HG03460 (cell line): ENCODE results near the gene PGAM2.
A peak's percentile ranks its signal among the peaks of the same experiment; 100 is the strongest.

ENCODE experiments used
- ATAC-seq: cut with Tn5 transposase; IDR thresholded peaks from one replicate; pipeline ENCODE4 v1.9.1; 2021; ENCODE audit not compliant: unreplicated experiment

The PGAM2 gene

DNA sequence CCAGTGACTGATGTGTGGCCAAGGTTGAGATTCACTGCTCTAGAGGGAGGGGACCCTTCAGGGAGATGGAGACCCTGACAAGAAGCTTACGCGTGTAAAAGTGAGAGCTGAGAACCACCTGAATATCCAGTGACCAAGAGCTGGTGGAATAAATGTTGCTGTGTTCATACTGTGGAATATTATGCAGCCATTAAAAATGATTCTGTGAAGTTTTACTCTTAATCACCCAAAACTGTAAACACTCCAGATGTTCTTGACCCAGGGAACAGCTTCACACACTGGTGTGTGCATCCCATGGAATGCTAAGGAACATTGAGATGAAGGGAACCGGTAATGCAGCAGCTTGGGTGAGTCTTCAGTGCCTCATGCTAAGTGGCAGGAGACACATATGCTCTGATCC, 21.3 kb upstream of the PGAM2 start:
- ATAC-seq, result no peak

DNA sequence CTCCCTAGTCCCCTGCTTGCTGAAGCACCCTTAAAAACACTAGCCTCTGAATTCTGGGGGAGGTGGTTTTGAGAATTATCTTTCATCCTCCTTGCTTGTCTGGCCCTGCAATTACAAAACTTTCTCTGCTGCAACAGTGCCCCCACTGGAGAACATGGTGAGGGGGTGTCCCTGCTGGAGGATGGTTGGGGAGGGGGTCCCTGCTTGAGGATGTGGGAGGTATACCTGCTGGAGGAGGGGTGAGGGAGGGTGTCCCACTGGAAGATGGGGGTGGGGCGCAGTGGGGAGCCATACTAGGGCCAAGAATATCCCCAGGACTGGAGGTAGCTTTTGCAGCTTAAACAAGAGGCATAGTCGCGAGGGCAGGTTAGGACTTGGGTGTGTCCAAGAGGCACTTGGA, 20.2 kb upstream of the PGAM2 start:
- no peak for ATAC-seq

DNA sequence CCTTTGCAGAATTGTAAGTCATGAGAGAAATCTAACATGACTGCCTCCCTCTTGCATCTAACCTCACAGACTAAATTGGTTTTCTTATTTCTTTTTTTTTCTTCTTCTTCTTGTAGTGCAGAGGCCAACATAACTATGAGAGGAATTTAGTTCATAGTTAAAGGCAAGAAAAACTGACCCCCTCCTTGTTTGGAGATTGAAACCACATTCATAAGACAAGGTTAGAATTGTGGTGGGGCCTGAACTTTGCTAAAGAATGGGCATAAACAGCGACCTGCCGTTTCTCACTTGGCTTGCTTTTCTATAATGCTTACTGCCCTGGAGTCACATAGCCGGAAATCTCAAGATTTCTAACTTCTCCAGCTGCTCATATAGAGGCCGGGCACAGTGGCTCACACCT, 19.3 kb upstream of the PGAM2 start:
- ATAC-seq, result no peak

DNA sequence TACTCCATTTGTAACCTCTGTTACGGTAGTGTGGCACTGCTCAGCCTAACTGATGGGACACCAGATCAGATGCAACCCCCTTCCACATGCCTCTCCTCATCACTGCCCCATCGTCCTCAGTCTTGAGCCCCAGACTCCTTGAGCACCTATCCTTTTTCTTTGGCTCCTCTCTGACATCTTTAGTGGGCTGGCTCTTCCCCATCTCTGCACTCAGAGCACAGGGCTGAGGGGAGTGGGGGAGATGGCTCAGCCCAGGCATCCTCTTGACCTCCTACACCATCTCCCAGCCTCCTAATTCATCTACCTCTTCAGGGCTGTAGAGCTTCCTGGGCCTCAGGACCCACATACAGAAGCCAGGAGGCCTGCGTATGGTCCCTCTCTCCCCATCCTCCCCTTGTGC, 18.4 kb upstream of the PGAM2 start:
- no peak for ATAC-seq

DNA sequence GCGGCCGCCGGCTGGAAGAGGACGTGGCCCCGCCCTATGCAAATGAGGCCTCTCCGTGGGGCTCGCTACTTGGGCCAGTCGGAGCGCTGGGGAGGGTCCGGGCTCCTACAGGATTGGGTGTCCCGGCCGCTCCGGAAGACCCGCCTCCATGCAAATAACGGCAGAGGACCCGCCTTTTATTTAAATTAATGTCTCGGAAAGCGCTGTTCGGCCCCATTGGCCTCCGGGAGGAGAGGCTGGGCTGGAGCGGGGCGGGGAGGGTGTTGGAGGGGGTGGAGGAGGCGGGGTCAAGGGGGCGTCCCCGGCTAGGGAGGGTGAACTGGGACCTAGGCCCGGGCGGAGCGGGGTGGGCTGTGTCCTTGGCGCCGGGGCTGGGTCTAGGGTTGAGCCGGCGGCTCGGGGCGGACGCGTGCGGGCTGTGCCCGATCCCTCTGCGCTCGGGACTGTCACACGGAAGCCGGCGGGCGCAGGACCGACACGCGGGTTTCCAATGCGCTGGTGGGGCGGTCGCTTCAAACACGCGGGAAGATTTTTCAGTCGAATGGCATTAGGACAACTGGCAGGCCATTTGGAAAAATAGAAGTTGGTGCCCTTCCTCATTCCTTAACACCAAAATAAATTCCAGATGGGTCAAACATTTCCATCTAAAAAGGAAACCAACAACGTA, 17.3 kb upstream of the PGAM2 start:
- peak; percentile 89 for ATAC-seq

DNA sequence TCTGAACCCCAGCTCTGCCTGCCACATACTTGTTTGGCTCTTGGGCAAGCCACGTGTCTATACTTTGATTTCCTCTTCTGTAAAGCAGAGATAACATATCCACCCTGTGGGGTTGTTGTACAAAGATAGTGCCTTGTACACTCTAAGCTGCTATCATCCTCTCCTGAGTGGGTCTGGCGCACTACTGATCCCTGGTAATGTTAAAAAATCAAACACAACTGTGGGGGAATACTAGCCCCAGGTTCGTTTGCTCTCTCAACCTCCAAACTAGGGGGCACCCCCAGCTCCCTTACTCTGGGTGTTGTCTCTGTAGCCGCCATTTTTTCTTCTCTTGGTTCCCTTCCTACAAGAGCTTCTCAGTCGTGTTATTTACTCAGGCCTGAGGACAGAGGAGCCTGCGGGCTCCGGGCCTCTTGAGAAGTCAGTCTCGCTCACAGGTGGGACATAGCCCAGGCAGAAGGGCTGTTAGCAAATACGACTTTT, 15.9 kb upstream of the PGAM2 start:
- ATAC-seq, result no peak

DNA sequence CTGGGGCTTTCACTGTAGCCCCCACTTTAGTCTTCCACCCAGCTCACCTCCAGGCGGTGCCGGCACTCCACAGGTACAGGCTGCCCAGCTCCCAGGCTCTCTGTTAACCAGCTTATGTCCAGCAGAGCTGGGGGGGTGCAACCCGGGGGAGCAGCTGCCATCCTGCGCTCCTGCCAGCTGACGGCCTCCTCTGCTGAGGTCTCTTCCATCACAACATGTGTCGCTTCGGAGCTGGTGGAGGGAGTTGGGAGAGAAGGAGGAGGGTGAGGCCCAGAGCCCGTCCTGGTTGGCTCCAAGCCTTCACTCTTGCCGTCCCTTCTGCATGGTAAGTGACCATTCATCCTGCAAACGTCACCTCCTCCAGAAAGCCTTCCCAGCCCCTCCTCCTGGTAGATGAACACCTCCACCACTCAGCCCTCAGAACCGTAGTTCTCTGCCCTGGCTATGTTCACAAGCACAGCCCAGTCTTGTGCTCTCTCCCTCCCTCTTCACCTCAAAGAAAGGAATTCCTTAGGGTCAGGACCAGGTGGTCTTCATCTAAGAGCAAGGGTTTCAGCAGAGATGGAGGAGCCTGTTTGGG, 15.4 kb upstream of the PGAM2 start:
- ATAC-seq, result no peak

DNA sequence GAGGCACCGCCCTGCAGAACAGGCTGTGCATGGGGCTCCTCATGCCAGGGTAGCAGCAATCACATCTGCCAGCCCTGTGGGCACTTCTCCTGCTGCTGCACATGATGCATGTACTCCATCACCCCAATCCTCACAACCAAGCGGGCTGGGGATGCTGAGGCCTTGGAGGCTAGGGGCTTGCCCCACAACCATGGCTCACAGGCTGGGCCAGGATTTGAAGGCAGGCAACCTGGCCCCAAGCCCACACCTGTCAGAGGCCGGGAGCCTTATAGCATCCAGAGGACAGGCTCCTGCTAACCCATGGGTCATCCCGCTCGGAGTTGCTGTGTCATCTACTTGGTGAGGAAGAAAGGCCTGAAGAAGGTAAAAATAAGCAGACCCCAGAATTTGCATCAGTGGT, 14.8 kb upstream of the PGAM2 start:
- no peak for ATAC-seq

DNA sequence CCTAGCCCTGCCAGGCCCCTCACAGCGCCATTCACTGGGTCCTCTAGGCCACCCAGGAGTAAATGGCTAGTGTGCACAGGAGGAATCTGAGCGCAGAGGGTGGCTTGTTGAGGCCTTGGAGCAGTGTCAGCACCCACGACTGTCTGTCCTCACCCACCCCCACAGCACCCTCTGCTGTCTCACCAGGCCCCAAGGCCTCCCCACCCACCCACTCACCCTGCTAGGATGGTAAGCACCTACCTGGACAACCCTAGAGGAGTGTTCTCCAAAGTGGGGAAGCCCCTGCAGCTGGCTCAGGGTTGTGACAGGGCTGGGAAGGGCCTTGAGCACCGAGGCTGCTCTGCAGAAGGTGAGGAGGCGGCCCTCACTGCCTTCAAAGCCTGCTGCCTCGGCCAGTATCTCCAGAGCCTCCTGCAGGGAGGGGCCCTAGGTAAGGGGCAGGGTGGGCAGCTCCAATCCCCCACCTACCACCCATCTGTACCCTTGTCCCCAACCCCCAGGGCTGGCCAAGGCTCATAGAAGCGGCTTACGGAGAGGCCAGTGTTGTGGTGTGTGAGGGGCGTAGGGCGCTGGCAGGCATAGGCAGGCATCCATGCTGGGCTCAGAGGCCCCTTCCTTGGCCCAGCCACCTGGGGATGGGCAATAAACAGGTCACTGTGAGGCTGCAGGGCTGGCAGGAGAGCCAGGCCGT, 14.1 kb upstream of the PGAM2 start:
- ATAC-seq, result no peak

DNA sequence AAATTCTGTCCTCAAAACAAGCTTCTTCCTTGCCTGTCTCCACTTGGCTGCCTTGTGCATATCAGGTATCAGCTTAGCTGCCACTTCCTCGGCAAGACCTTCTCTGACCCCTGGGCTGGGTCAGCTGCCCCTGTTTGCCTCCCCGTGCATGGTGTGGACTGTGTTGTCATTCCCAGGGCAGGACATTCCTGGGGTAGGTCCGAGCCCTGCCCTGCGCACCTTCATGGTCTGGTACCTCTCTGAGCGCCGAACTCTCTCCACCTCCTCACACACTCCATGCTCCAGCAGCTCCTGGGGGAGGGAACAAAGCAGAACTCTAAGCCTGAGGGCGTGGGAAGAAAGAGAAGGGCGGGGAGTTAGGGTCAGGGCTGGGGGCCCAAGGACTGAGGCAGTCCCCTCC, 13.2 kb upstream of the PGAM2 start:
- ATAC-seq, result no peak

DNA sequence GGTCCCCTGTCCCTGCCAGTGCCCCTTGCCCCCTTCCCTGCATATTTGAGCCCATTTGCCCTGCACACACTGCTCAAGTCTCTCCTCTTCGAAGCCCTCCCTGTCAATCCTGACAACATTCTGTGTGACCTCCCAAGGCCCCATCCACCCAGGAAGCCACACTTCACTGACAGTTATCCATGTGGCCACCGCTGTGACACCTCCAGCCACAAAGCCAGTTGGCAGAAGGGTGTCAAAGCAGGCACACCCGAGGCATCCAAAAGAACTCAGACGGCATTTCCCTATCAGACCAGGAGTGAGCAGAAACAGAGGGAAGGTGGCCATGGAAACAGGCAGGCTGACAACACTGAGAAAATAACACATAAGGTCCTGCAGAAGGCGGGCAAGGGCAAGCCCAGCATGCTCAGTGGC, 12.3 kb upstream of the PGAM2 start:
- ATAC-seq, result no peak

DNA sequence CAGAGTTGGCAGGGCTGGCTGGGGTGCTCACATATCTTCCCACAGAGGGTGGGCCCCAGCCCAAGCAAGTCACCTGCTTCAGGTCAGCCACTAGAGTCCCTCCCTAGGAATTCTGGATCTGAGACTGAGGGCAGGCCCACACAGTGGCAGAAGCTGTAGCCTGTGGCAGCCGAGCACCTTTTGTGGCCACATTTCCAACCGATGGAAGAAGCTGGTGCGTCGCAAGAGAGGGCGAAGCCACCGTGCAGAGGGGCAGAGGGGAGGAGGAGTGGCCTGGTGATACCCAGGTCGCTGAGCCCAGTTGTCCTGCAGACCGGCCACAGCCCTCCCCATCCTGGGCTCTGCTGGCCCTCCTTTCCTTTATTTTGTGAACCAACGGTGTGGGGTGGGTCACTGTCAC, 11.7 kb upstream of the PGAM2 start:
- no peak for ATAC-seq

DNA sequence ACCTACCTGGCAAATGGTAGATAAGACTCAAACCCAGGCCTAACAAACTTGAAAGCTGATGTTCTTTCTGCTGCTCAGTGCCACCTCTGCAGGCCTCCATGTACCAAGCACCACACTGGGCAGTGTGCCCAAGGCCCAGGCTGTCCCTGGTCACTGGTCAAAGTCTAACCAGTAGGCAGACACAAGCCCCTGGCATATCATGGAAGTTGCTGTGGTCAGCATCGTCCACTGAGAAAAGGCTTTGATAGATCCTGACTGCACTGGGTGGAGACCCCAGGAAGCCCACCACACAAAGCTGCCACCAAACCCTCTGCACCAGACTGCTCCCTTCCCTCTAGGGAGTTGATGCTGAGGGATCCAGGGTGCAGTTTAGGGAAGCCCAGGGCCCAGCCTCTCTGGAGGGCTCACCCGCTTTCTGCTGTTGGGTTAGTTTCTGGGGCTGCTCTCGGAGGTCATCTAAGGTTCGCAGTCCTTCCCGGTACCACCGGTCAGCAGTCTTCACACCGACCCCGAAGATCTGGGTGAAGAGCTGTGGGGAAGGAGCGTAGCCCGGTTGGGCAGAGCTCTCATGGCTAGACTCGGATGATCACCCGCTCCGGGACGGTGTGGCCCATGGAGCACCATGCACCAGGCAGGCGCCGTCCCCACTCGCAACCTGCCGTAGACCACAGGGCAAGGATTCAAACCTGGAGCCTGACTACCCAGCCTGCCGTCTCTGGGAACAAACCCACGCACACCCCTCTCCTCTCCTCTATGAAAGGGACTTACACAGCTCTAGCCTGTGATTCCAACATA, 10.9 kb upstream of the PGAM2 start:
- no peak for ATAC-seq

DNA sequence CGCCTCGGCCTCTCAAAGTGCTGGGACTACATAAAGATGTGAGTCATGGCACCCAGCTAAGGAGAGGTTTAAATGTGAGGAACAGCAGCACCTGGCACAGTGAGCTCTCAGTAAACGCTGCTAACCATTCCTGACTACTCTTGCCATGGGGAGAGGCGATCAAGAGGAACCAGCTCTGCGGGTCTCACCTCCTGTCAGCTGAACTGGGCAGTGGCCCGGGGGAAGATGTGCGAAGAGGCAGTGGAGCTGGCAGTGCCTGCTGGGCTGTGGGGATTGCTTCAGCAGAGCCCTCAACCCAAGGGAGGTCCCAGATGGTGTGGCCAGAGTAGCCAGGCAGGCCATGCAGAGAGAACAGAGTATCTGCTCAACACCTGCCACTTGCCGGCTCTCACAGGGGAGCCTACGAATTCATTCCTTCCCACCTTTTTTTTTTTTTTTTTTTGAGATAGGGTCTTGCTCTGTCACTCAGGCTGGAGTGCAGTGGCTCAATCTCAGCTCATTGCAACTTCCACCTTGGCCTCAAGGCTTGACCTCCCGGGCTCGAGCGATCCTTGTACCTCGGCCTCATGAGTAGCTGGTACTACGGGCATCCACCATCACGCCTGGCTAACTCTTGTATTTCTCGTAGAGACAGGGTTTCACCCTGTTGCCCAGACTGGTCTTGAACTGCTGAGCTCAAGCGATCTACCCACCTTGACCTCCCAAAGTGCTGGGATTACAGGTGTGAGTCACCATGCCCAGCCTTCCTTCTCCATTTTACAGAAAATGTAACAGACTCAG, 10.1 kb upstream of the PGAM2 start:
- no peak for ATAC-seq

DNA sequence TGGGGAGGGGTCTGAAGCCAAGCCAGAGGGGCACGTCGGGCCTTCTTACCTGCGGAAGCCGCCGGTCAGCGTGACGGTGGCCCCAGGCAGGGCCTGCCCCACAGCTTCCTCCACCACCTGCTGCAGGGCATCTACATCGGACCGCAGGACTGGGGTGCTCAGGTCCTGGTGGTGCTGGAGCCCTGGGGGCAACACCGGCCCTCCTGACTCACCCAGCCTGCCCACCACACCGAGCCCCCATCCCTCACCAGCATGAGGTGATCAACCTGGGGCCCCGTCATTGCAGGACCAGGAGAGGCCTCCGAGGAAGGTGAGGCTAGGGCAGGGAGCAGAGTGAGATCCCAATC, 9.0 kb upstream of the PGAM2 start:
- ATAC-seq, result no peak

DNA sequence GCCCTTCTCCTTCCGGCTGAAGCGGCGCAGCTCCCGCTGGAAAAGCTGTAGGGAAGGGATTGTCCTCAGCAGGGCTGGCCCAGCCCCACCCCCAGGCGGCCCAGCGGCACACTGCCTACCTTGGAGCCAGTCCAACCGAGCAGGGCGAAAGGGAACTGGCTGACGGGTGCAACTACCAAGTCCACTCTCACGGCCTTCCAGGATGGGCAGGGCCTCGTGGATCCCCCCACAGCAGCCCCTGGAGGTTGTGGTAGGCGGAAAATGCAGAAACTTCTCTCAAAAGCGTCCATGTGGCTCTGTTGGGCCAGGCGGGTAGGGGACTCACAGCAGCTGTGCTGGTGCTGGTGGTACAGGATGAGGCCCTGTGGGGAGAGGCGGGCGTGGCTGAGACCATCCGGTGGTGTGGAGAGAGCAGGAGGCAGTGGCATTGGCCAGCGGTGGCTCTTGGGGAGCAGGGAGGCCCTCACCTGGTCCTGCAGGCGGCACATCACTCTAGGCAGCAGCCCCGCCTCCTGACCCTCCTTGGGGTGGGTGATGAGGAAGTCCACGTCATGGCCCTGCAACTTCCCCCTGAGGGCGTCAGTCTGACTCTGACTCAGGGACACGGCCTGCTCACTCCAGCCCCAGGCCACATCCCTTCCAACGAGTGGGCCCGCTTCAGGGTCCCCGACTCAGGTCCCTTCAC, 8.4 kb upstream of the PGAM2 start:
- peak; percentile 64 for ATAC-seq

DNA sequence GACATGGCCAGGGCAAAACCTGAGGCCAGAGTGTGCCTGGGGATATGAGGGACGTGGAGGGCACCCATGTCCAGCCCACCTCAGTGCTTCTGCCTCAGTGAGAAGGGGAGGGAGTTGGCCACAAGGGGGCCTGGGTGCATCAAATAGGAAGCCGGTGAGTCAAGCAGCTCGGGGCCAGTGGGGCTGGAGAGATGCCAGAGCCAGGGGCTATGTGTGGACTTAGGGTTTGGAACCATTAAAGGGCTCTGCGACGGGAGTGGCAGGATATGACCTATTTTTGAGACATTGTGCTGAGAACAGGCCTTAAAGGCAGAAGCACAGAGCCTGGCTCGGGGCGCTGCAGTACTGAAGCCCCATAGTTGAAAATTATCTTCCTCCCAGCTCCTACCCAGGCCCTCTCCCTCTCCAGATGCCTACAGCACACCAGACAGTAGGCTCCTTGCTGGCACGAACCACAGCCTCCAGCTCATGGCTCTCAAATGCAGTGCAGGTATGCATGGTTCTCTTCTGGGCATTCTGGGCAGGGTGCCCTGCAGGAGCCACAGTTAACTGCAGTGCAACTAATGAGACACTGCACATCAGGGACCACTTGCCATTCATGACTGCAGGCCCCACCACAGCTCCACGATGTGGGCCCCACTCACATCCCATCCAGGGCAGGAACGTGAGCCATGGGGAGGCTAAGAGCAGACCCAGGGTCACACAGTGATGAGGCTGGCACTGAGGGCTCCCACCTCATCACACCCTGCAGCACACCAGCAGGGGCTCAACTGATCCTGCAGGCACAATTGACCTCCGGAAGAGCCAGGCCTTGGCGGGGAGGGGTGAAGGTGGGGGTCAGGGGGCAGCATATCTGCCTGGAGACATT, 7.2 kb upstream of the PGAM2 start:
- ATAC-seq, result no peak

DNA sequence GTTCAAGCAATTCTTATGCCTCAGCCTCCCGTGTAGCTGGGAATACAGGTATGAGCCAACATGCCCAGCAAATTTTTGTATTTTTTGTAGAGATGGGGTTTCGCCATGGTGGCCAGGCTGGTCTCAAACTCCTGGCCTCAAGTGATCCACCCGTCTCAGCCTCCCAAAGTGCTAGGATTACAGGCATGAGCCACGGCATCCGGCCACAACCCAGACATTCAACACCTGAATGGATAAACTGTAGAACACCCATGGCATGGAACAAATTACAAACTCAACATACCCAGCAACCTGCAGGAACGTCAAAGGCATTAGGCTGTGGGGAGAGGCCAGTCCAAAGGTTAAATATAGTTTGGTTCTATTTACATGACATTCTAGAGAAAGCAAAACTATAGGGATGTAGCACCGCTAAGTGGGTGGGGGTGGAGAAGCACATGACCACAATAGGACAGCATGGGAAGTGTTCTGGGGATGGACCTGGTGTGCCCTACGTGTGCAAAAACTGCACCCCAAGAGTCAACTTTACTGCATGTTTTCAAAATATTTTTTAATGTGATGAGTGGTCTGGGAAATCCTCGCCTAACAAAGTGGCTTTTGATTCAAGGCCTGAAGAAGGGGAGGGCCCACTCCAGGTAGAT, 6.5 kb upstream of the PGAM2 start:
- ATAC-seq, result no peak

DNA sequence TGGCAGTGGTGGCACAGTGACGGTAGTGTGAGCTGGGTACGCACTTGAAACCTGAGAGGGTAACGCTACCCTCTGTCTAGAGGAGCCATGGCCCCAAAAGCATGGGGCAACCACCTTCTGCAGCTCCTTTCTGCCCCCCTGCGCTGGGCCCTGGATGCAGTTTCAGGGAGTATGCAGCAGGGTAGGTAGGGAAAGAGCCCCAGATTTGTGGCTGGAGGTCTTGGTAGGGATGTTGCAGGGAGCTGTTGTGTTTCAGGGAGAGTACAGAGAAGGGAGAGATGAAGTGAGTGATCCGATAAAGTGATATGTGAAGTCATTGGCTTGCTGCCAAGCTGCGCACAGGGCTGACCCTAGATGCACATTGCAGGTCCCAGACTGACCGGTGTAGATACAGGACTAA, 2.7 kb upstream of the PGAM2 start:
- ATAC-seq, result no peak
